ENCODE results near the gene CENPX.

- TF ChIP-seq CTCF (IDR thresholded peaks at IDR 0.05) = no peak
- TF ChIP-seq POLR2A (IDR thresholded peaks at IDR 0.05) = no peak
These were observed 19.0 kb downstream of the CENPX start for GRCh38 chr17:82003411-82004381.

Measured in adrenal gland (tissue), 5 donors.